GM18873 (cell line): ENCODE results near the gene KCTD13.
"Not testable (repeated sequence)": the region's sequence is repeated elsewhere in the genome, so short reads cannot be mapped to it uniquely, and the experiment has no call there.

ENCODE experiments used
- ATAC-seq: cut with Tn5 transposase; IDR thresholded peaks from one replicate; pipeline ENCODE4 v1.9.1; 2021; ENCODE audit warnings: mild to moderate bottlenecking, moderate library complexity, moderate number of reproducible peaks; ENCODE audit not compliant: unreplicated experiment, low FRiP score

Gene KCTD13

GRCh38 chr16:29925781-29926710 lies at the start of gene KCTD13:
KCTD13 (minus strand) TSS chr16:29926226; CDS start chr16:29926033, 193 bp downstream.
- ATAC-seq: peak; percentile 53

DNA sequence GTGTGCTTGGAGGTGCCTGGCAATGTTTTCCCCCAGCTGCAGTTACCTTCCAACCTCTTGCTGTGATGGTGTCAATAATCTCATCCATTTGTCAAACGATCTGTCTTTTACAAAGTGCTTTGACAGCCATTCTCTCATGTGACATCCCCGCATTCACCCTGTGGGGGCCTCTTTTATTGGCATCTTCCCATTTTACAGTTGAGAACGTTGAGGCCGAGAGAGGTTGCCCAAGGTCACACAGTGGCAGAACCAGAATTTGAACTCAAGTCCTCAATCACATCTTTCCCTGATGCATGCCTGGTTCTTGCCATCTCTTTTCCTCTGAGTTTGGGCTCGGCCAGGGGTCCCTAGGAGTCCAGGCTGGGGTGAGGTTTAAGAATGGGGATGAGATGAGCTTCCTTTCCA lies 49.1 kb upstream of the KCTD13 start:
- ATAC-seq: no peak

- ATAC-seq: no peak
Measured at GRCh38 chr16:29974291-29975133, 48.5 kb upstream of the KCTD13 start.

GRCh38 chr16:29973384-29974246 lies 47.6 kb upstream of the KCTD13 start, which contains the start of gene TAOK2:
TAOK2 (plus strand) TSS chr16:29973868; CDS start chr16:29977773, 3,905 bp downstream.
- peak; percentile 73 for ATAC-seq

DNA sequence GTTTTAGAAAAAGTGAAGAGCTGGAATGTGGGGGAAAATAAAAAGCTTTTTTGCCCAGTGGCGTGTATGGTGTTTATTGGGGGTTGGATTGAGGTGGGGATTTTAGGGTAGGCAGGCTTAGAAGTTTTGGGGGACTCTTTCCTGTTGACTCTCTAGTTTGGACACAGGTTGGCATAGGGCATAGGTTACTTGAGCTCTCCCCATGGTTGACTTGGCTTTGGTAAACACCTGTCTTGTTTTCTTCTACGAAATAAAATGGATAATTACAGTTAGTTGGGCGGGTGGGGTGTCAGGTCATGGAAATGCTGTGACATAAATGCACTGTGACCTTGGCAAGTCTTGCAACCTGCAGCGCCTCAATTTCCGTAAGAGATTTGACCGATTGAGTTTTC lies 47.0 kb upstream of the KCTD13 start:
- ATAC-seq: no peak

GRCh38 chr16:29972500-29972899 lies 46.5 kb upstream of the KCTD13 start:
- ATAC-seq: no peak

DNA sequence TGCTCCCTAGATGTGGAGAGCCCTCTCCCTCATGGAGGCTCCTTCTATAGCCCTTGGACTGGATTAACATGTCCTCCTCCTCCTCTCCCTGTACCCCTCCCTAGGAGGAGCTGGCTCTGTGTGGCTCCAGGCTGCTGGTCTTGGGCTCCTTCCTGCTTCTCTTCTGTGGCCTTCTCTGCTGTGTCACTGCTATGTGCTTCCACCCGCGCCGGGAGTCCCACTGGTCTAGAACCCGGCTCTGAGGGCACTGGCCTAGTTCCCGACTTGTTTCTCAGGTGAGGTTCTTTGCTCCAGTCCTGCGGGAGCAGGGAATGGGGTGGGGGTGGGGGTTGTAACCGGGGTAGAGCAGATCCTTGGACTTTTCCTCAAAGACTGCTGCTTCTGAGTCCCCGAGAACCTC lies 45.3 kb upstream of the KCTD13 start:
- ATAC-seq: no peak

DNA sequence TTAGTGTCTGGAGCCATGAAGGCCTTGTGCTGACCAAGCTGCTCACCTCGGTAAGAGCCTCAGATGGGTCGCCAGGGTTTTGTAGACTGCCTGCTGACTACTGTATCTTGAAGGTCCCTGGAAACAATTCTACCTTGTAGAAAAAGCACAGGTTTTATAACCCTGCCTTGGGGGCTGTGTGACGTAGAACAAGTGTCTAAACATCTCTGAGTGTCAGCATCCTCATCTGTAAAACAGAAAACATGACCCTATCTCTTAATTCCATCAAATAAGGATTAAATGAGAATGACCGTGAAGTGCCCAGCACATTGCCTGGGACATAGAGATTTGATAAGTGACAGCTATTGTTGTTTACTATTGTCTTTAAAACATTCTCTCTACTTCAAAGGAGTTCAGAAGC lies 42.2 kb upstream of the KCTD13 start:
- no peak for ATAC-seq

- ATAC-seq: no peak
Measured at GRCh38 chr16:29963021-29963743, 37.2 kb upstream of the KCTD13 start.

GRCh38 chr16:29962344-29962994 lies 36.4 kb upstream of the KCTD13 start:
- ATAC-seq: no peak

DNA sequence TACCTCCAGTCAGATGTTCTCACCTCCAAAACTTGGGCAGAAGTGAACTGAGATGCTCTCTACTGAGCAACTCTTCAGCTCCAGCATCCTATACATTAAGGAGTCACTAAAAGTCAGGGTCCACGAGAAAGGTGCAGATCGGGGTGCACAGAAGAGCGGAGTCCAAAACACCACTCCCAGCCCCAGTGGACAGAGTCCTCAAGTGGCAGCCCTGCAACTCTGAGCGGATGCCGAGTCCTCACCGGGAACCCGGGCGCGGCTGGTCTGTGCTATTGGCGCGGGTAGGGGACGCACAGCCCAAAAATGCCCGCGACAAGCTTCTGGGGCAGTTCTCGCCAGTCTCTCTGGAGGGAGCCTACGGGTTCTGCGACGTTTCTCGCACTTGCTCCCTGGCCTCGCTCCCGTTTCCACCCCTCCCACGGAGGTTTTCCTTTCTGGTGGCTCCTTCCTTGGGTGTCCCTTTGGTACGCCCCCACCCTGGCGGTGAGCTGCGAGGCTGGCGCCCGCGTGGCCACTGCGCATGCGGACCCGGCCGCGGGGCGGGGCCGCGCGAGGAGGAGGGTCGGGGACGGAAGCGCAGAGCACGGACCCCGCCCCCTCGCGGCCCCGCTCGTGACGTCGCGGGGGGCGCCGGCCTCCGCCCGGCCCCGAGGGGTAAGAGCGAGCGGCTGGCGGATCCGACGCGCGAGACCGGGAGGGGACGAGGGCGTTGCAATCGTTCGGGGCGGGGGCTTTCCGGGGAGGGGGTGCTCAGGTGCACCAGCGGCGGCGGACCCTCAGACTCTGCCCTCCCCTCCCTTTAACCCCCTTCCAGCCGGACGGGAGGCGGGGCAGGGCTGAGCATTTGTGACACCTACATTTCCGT lies 35.7 kb upstream of the KCTD13 start, which contains the start of gene TMEM219:
TSS of gene TMEM219 (plus strand) at position 601 of the 865 bp plus-strand sequence. CDS start 1,065 bp downstream, outside the sequence.
- ATAC-seq: no peak

- ATAC-seq: no peak
Measured at GRCh38 chr16:29961127-29961478, 35.1 kb upstream of the KCTD13 start.

GRCh38 chr16:29959821-29960220 lies 33.8 kb upstream of the KCTD13 start:
- not testable (repeated sequence) for ATAC-seq

DNA sequence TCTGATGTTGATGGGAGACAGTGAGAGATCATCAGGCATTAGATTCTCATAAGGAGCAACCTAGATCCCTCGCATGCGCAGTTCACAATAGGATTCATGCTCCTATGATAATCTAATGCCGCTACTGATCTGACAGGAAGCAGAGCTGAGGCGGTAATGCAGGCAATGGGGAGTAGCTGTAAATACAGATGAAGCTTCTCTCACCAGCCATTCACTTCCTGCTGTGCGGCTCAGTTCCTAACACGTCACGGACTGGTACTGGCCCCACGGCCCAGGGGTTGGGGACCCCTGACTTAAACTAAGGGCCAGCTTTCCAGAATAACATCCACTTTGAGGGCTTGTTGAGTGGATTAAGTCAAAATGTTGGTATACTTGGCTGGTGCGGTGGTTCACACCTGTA lies 33.3 kb upstream of the KCTD13 start:
- no peak for ATAC-seq

- ATAC-seq: no peak
Measured at GRCh38 chr16:29958756-29959155, 32.7 kb upstream of the KCTD13 start.

GRCh38 chr16:29951625-29952365 lies 25.8 kb upstream of the KCTD13 start:
- ATAC-seq: no peak

DNA sequence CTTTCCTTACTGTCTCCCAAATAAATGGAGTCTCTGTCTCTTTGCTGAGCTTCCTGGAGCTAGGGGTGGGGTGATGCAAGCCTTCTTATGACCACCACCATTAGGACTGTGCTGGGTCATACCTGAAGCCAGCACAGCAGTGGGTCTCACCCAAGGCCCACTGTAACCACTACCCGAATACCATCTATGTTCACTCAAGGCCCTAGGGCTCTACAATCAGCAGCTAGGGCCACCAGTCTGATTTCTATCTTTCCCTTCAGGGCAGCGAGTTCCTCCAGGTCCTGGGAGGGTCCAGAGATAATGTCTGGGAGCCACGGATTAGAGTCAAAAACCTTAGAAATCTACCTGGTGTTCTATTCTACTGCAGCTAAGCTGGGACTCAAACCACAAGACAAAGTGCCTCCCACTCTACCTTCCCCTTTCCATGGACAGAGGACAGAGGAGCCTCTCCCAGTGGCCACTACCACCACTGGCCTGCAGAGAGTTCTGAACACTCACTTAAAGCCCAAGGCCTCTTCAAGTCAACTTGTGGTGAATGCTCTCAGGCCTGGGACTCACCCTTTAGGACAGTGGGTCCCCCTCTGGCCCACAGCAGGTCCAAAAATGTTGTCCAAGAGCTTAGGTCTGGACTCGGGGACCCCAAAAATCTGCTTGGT lies 24.9 kb upstream of the KCTD13 start:
- ATAC-seq: no peak
